C4-2B (cell line): ENCODE data around the gene CNTD1.

Experiments used
- H3K27ac ChIP-seq: fragments of 450-650 bp; 2 replicates; pipeline ENCODE4 v1.5.1; 2017
- CTCF ChIP-seq: fragments of 450-650 bp; conservative IDR thresholded peaks from 2 replicates; pipeline ENCODE4 v1.5.1; 2017; ENCODE audit warnings: mild to moderate bottlenecking
- ZFX ChIP-seq: fragments of 450-650 bp; IDR thresholded peaks from 2 replicates; pipeline ENCODE4 v1.6.1; 2017

CNTD1 gene

GRCh38 chr17:42818379-42818778, 19.7 kb downstream of the CNTD1 start:
- TF ChIP-seq CTCF = no peak
- no peak for TF ChIP-seq ZFX
- no peak overlapping the region for H3K27ac ChIP-seq

- H3K27ac ChIP-seq = no peak overlapping the region
- TF ChIP-seq ZFX = no peak
- peak; percentile 92 for TF ChIP-seq CTCF
These were observed 21.4 kb downstream of the CNTD1 start for GRCh38 chr17:42819939-42820535.

- TF ChIP-seq CTCF (no peak), ZFX (no peak)
- H3K27ac ChIP-seq = no peak overlapping the region
These were observed 22.5 kb downstream of the CNTD1 start for GRCh38 chr17:42821176-42821575.

- TF ChIP-seq ZFX (no peak), CTCF (no peak)
These were observed 28.8 kb downstream of the CNTD1 start for GRCh38 chr17:42827472-42827871.

GRCh38 chr17:42830971-42831370, 32.3 kb downstream of the CNTD1 start:
- no peak for TF ChIP-seq ZFX
- TF ChIP-seq CTCF = no peak
- no peak overlapping the region for H3K27ac ChIP-seq

More at GRCh38 chr17:42827472-42827871, 28.8 kb downstream of the CNTD1 start:
- no peak overlapping the region for H3K27ac ChIP-seq

- H3K27ac ChIP-seq = peak overlapping the region; percentile 91
- TF ChIP-seq CTCF (no peak), ZFX (no peak)
These were observed 33.7 kb downstream of the CNTD1 start for GRCh38 chr17:42832213-42832933.

- TF ChIP-seq CTCF (no peak), ZFX (peak; percentile 74)
These were observed 34.5 kb downstream of the CNTD1 start, which contains the start of gene PSME3 for GRCh38 chr17:42832934-42833766. Gene PSME3 (plus strand): TSS chr17:42833397. CDS start chr17:42833632, 235 bp downstream.

More at GRCh38 chr17:42832934-42833766, 34.5 kb downstream of the CNTD1 start, which contains the start of gene PSME3:
- H3K27ac ChIP-seq = peak within 1 kb of the TSS; percentile 91
